Measurements from ENCODE around the gene KDM4C.

KDM4C gene

DNA sequence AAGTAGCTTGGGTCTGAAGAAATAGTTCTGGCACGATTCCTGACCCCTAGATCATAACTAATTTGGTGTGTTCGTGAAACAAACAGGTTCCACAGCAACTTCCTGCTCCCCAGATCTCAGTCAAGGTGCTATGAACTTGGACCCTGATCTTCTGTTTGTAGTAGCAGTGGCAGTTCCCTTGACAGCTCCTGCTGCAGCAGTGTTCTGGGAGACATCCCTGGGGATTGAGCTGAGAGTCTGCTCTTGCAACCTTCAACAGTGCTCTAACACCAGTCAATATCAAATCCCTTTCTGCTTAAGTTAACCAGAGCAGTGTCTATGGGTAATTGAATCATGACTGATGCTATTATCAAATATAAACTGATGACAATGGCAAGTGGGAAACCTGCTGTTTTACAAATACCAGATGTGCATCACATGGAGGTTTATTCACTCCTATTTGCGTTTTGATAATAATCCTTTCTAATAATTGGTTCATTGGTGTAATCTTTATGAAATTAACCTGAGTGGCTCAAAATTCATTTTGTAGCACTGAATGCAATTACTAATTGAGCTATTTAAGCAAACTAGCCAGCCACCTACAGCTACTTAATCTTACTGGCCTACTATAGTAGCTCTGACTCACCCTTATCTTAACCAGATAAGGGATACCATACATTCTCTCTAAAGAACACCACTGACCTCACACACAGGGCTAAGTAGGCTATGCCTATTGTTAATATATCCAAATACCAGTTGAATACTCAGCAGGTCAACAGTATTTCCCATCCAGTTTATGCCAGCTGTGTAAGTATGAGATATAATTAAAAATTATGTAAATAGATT is 21.9 kb downstream of the KDM4C start:
- TF ChIP-seq, protein P1, sequence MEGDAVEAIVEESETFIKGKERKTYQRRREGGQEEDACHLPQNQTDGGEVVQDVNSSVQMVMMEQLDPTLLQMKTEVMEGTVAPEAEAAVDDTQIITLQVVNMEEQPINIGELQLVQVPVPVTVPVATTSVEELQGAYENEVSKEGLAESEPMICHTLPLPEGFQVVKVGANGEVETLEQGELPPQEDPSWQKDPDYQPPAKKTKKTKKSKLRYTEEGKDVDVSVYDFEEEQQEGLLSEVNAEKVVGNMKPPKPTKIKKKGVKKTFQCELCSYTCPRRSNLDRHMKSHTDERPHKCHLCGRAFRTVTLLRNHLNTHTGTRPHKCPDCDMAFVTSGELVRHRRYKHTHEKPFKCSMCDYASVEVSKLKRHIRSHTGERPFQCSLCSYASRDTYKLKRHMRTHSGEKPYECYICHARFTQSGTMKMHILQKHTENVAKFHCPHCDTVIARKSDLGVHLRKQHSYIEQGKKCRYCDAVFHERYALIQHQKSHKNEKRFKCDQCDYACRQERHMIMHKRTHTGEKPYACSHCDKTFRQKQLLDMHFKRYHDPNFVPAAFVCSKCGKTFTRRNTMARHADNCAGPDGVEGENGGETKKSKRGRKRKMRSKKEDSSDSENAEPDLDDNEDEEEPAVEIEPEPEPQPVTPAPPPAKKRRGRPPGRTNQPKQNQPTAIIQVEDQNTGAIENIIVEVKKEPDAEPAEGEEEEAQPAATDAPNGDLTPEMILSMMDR (IDR thresholded peaks at IDR 0.05): no peak
- H3K4me1 ChIP-seq (ENCODE audit: control insufficient read depth in 1 of 2, insufficient read depth in 1 of 2, low read depth in 1 of 2, low read length in 1 of 2): peaks cover 13 to 22% of the 10 kb centered on the region in 2 experiments

DNA sequence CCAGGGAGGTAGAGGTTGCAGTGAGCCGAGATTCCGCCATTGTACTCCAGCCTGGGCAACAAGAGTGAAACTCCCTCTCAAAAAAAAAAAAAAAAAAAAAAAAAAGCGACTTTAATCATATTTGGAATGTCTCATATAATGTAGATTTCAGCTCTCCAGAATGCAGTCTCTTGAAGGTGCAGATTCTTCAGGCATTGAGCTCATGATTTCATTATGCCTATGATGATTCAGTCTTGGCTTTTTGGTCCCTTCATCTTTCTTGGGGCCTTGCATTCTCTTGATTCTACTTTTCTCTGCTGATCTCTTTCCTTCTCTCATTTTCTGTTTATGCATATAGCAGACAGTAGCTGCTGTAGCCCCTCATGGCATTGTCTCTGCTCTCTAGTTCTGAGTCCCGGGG is 22.9 kb downstream of the KDM4C start:
- Histone ChIP-seq H3K4me1 (ENCODE audit: control insufficient read depth in 1 of 2, insufficient read depth in 1 of 2, low read depth in 1 of 2, low read length in 1 of 2) (peaks cover 13 to 22% of the 10 kb centered on the region in 2 experiments), H3K36me3 (no peaks in the 10 kb centered on the region), H3K27ac (no peak overlapping the region), H3K27me3 (no peaks in the 10 kb centered on the region), H3K9me3 (no peaks in the 10 kb centered on the region), H3K4me3 (ENCODE audit: low read depth in 1 of 2, low read length in 1 of 2) (no peak overlapping the region)
- TF ChIP-seq, protein P1 (IDR thresholded peaks at IDR 0.05): no peak

More for the DNA sequence above, 21.9 kb downstream of the KDM4C start:
- no peak overlapping the region for H3K27ac ChIP-seq
- no peak overlapping the region for H3K4me3 ChIP-seq (ENCODE audit: low read depth in 1 of 2, low read length in 1 of 2)
- no peaks in the 10 kb centered on the region for H3K36me3 ChIP-seq
- no peaks in the 10 kb centered on the region for H3K9me3 ChIP-seq
- H3K27me3 ChIP-seq: no peaks in the 10 kb centered on the region

DNA sequence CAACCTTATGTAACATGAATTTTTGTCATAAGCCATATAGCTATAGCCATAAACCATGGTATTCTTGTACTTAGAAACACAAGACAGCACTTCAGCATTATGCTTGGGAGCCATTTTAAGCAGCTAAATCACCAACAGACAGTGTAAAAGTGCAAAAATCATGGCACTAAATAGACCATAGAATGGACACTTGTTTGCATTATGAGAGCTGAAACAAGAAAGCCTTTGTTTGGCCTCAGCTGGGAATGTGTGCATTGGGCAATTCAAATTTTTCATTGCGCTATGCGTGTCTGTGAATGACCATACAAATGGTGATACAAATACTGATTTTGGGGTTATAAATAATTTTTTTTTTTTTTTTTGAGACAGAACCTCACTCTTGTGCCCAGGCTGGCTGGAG is 23.7 kb downstream of the KDM4C start:
- Histone ChIP-seq H3K9me3 (no peaks in the 10 kb centered on the region), H3K4me3 (ENCODE audit: low read depth in 1 of 2, low read length in 1 of 2) (no peak overlapping the region), H3K4me1 (ENCODE audit: control insufficient read depth in 1 of 2, insufficient read depth in 1 of 2, low read depth in 1 of 2, low read length in 1 of 2) (peaks cover 13 to 22% of the 10 kb centered on the region in 2 experiments), H3K27me3 (no peaks in the 10 kb centered on the region), H3K36me3 (no peaks in the 10 kb centered on the region), H3K27ac (no peak overlapping the region)
- TF ChIP-seq, protein P1 (IDR thresholded peaks at IDR 0.05): no peak

DNA sequence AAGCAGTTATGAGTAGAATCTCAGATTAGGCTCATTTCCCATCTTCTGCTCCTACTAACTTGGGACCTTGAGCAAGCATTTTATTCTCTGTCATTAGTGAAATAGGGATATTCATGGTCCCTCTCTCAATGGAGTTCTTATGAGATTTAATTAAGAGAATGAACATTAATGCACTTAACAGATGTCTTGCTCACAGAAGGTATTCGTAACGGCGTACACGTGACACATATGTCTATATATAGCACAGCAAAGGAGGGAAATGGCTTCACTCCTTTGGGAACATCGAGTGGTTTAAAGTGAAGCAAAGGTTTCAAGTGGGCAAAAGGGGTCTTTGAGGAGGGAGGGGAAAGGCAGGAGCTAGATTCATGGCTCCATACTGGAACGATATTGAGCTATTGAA is 24.6 kb downstream of the KDM4C start:
- Histone ChIP-seq H3K27me3 (no peaks in the 10 kb centered on the region), H3K4me3 (ENCODE audit: low read depth in 1 of 2, low read length in 1 of 2) (no peak overlapping the region), H3K36me3 (no peaks in the 10 kb centered on the region), H3K27ac (no peak overlapping the region), H3K4me1 (ENCODE audit: control insufficient read depth in 1 of 2, insufficient read depth in 1 of 2, low read depth in 1 of 2, low read length in 1 of 2) (peaks cover 13 to 22% of the 10 kb centered on the region in 2 experiments), H3K9me3 (no peaks in the 10 kb centered on the region)
- TF ChIP-seq, protein P1 (IDR thresholded peaks at IDR 0.05): no peak

DNA sequence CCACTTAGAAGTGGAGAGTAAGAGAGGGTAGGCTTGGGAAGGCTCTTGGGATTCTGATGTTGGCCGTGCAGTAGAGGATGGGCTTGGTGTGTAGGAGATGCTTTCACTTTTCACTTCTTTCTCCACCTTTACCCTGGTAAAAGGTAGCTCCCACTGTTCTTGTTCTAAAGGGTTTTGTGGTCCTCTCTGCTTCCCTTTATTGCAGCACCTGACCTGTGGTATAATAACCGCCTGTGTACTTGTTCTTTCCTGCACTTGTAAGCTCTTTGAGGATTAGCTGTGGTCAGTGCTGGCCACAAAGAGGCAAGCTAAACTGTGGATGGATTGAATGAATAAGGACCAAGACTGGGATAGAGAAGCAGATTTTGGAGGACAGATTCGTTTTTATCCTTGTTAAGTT is 25.2 kb downstream of the KDM4C start:
- no peaks in the 10 kb centered on the region for H3K9me3 ChIP-seq
- H3K4me3 ChIP-seq (ENCODE audit: low read depth in 1 of 2, low read length in 1 of 2): no peak overlapping the region
- H3K27me3 ChIP-seq: no peaks in the 10 kb centered on the region
- H3K27ac ChIP-seq: no peak overlapping the region
- peaks cover 13 to 22% of the 10 kb centered on the region in 2 experiments for H3K4me1 ChIP-seq (ENCODE audit: control insufficient read depth in 1 of 2, insufficient read depth in 1 of 2, low read depth in 1 of 2, low read length in 1 of 2)
- H3K36me3 ChIP-seq: no peaks in the 10 kb centered on the region
- TF ChIP-seq, protein P1 (IDR thresholded peaks at IDR 0.05): no peak
